ENCODE results near the gene LTBP3. TPM values are rescaled to one million over a fixed set of nuclear protein-coding genes. Genes with fewer than 3 reads are reported as not detected.

LTBP3 gene
- total and polyA plus RNA-seq, 9 donors, result 35.9 to 292 (median 188) TPM

GRCh38 chr11:65574109-65574810, 16.1 kb upstream of the LTBP3 start:
- peak overlapping the region; percentile 69 for H3K4me3 ChIP-seq
- no peaks in the 10 kb centered on the region for H3K36me3 ChIP-seq
- DNase-seq, result peak; percentile 86 to 90 (median 88)
- intact Hi-C loops (cut with DNase I), result loop anchor here in 3 of 4 donors (5.0 kb wide), 3 partner anchors 38 to 78 kb away; partner anchors contain the start of gene MAP3K11 (in 1 of the 3)
- no peaks in the 10 kb centered on the region for H3K9me3 ChIP-seq
- TF ChIP-seq CTCF (IDR thresholded peaks at IDR 0.05), result peak; percentile 79 to 95 (median 95)
- peak; percentile 80 for TF ChIP-seq EP300 (IDR thresholded peaks at IDR 0.05)
- no peak for TF ChIP-seq POLR2A (IDR thresholded peaks at IDR 0.05)
- peak overlapping the region; percentile 83 to 85 for H3K27ac ChIP-seq
- H3K4me1 ChIP-seq (ENCODE audit: insufficient read depth), result peaks cover 18% of the 10 kb centered on the region
- no peaks in the 10 kb centered on the region for H3K27me3 ChIP-seq
- WGBS, 3 donors, result 0 to 2% (median 1%) methylated on average over 50 to 67 of the region's 67 CpGs

GRCh38 chr11:65573391-65574079, 15.4 kb upstream of the LTBP3 start:
- no peaks in the 10 kb centered on the region for H3K27me3 ChIP-seq
- H3K9me3 ChIP-seq, result no peaks in the 10 kb centered on the region
- H3K4me3 ChIP-seq, result peak overlapping the region; percentile 69
- peak; percentile 44 to 73 (median 64) for DNase-seq
- peak overlapping the region; percentile 71 to 83 for H3K27ac ChIP-seq
- WGBS, 3 donors, result 18 to 27% (median 24%) methylated on average over 21 to 22 of the region's 22 CpGs
- H3K36me3 ChIP-seq, result no peaks in the 10 kb centered on the region
- H3K4me1 ChIP-seq (ENCODE audit: insufficient read depth), result peaks cover 21% of the 10 kb centered on the region
- no peak for TF ChIP-seq EP300 (IDR thresholded peaks at IDR 0.05)
- no peak for TF ChIP-seq POLR2A (IDR thresholded peaks at IDR 0.05)
- TF ChIP-seq CTCF (IDR thresholded peaks at IDR 0.05), result no peak
- intact Hi-C loops (cut with DNase I), result loop anchor here in 3 of 4 donors (2.0 to 5.0 kb wide), 4 partner anchors 33 to 79 kb away; partner anchors contain the start of gene MAP3K11 (in 1 of the 3)

GRCh38 chr11:65572356-65573051, 14.3 kb upstream of the LTBP3 start, which contains the start of gene FAM89B:
FAM89B (plus strand) TSS chr11:65572538; CDS start chr11:65572670, 132 bp downstream.
- peak; percentile 72 for TF ChIP-seq POLR2A (IDR thresholded peaks at IDR 0.05)
- no peak for TF ChIP-seq CTCF (IDR thresholded peaks at IDR 0.05)
- H3K9me3 ChIP-seq, result no peaks in the 10 kb centered on the region
- H3K27me3 ChIP-seq, result no peaks in the 10 kb centered on the region
- intact Hi-C loops (cut with DNase I), result loop anchor here in 3 of 4 donors (2.0 to 5.0 kb wide), 4 partner anchors 32 to 80 kb away; partner anchors contain the start of gene MAP3K11 (in 1 of the 3)
- H3K27ac ChIP-seq, result peak within 1 kb of the TSS; percentile 71 to 83
- no peaks in the 10 kb centered on the region for H3K36me3 ChIP-seq
- H3K4me1 ChIP-seq (ENCODE audit: insufficient read depth), result peaks cover 18% of the 10 kb centered on the region
- WGBS, 3 donors, result 0 to 1% (median 0%) methylated on average over 40 to 86 of the region's 86 CpGs
- peak; percentile 92 to 94 (median 93) for DNase-seq
- peak within 1 kb of the TSS; percentile 69 for H3K4me3 ChIP-seq

GRCh38 chr11:65571940-65572339, 13.8 kb upstream of the LTBP3 start:
- 4 to 8% (median 5%) methylated on average over 11 of the region's 11 CpGs for WGBS, 3 donors
- no peaks in the 10 kb centered on the region for H3K36me3 ChIP-seq
- peak in 1 of 5 donors; percentile 56 for DNase-seq
- H3K27ac ChIP-seq, result peak overlapping the region; percentile 71 to 83
- H3K4me3 ChIP-seq, result peak overlapping the region; percentile 69
- H3K4me1 ChIP-seq (ENCODE audit: insufficient read depth), result peaks cover 14% of the 10 kb centered on the region
- no peaks in the 10 kb centered on the region for H3K27me3 ChIP-seq
- H3K9me3 ChIP-seq, result no peaks in the 10 kb centered on the region
- intact Hi-C loops (cut with DNase I), result loop anchor here in 3 of 4 donors (1.0 to 5.0 kb wide), 5 partner anchors 31 to 80 kb away; partner anchors contain the start of gene MAP3K11 (in 1 of the 3)
- TF ChIP-seq POLR2A (IDR thresholded peaks at IDR 0.05) (no peak), EP300 (IDR thresholded peaks at IDR 0.05) (no peak), CTCF (IDR thresholded peaks at IDR 0.05) (peak in 1 of 3 donors; percentile 41)
